Glutamatergic neuron (in vitro differentiated cells): ENCODE results near the gene PSIP1. TPM values are rescaled to one million over a fixed set of nuclear protein-coding genes. Genes with fewer than 3 reads are reported as not detected.

Experiments
- DNase-seq: peaks from one replicate; pipeline ENCODE4 v3.0.0; 2022
- H3K27ac Mint-ChIP-seq: one replicate; pipeline ENCODE4 v1.8.0; 2020; ENCODE audit warnings: mild to moderate bottlenecking, mixed read lengths, inconsistent platforms; ENCODE audit not compliant: unreplicated experiment
- H3K27me3 Mint-ChIP-seq: one replicate; pipeline ENCODE4 v1.8.0; 2020; ENCODE audit warnings: mild to moderate bottlenecking, moderate library complexity, mixed read lengths, inconsistent platforms; ENCODE audit not compliant: unreplicated experiment
- H3K36me3 Mint-ChIP-seq: one replicate; pipeline ENCODE4 v1.8.0; 2020; ENCODE audit warnings: mild to moderate bottlenecking, mixed read lengths, inconsistent platforms; ENCODE audit not compliant: unreplicated experiment
- H3K4me1 Mint-ChIP-seq: one replicate; pipeline ENCODE4 v1.8.0; 2020; ENCODE audit warnings: mild to moderate bottlenecking, low read depth, mixed read lengths, inconsistent platforms; ENCODE audit not compliant: unreplicated experiment
- H3K4me3 Mint-ChIP-seq: one replicate; pipeline ENCODE4 v1.8.0; 2020; ENCODE audit warnings: mild to moderate bottlenecking, mixed read lengths, inconsistent platforms; ENCODE audit not compliant: unreplicated experiment
- H3K9me3 Mint-ChIP-seq: one replicate; pipeline ENCODE4 v1.8.0; 2020; ENCODE audit warnings: mild to moderate bottlenecking, moderate library complexity, mixed read lengths, inconsistent platforms; ENCODE audit not compliant: unreplicated experiment
- CTCF ChIP-seq: fragments of 200-600 bp; sonication (generic); IDR thresholded peaks from one replicate; pipeline ENCODE4 v1.5.0; 2021; ENCODE audit not compliant: partially characterized antibody, unreplicated experiment
- total RNA-seq: library from RNA; stranded (reverse); fragmentation: NEBNext Ultra II Directional; extraction: Animal tissue kit (Norgen Biotek cat#: 25700); gene quantifications from one replicate; pipeline ENCODE4 v1.2.1, GENCODE V29; 2021; ENCODE audit not compliant: unreplicated experiment

The PSIP1 gene
- total RNA-seq, 1 donor from 2014 or later, result 114 TPM

GRCh38 chr9:15475923-15476536, 34.7 kb downstream of the PSIP1 start:
- H3K36me3 Mint-ChIP-seq, result no peaks in the 10 kb centered on the region
- no peak overlapping the region for H3K27ac Mint-ChIP-seq
- TF ChIP-seq CTCF, result no peak
- H3K4me3 Mint-ChIP-seq, result no peak overlapping the region
- H3K4me1 Mint-ChIP-seq, result peaks cover 4% of the 10 kb centered on the region
- no peak for DNase-seq
- peaks cover 1% of the 10 kb centered on the region for H3K27me3 Mint-ChIP-seq
- H3K9me3 Mint-ChIP-seq, result no peaks in the 10 kb centered on the region

GRCh38 chr9:15469862-15470261, 40.9 kb downstream of the PSIP1 start:
- H3K27me3 Mint-ChIP-seq, result peaks cover 1% of the 10 kb centered on the region
- H3K4me1 Mint-ChIP-seq, result peaks cover 5% of the 10 kb centered on the region
- H3K9me3 Mint-ChIP-seq, result no peaks in the 10 kb centered on the region
- TF ChIP-seq CTCF, result no peak
- H3K36me3 Mint-ChIP-seq, result no peaks in the 10 kb centered on the region
- H3K27ac Mint-ChIP-seq, result peak overlapping the region; percentile 43
- DNase-seq, result no peak
- no peak overlapping the region for H3K4me3 Mint-ChIP-seq

- no peak overlapping the region for H3K4me3 Mint-ChIP-seq
- H3K4me1 Mint-ChIP-seq, result peaks cover 5% of the 10 kb centered on the region
- no peak for TF ChIP-seq CTCF
- no peak for DNase-seq
- no peaks in the 10 kb centered on the region for H3K9me3 Mint-ChIP-seq
- peaks cover 1% of the 10 kb centered on the region for H3K27me3 Mint-ChIP-seq
- peak overlapping the region; percentile 66 for H3K27ac Mint-ChIP-seq
- H3K36me3 Mint-ChIP-seq, result no peaks in the 10 kb centered on the region
Observed at GRCh38 chr9:15469406-15469805, 41.4 kb downstream of the PSIP1 start.

- no peaks in the 10 kb centered on the region for H3K36me3 Mint-ChIP-seq
- no peak for TF ChIP-seq CTCF
- H3K27ac Mint-ChIP-seq, result no peak overlapping the region
- H3K4me1 Mint-ChIP-seq, result peaks cover 5% of the 10 kb centered on the region
- H3K27me3 Mint-ChIP-seq, result peaks cover 1% of the 10 kb centered on the region
- H3K9me3 Mint-ChIP-seq, result no peaks in the 10 kb centered on the region
- no peak for DNase-seq
- H3K4me3 Mint-ChIP-seq, result no peak overlapping the region
Observed at GRCh38 chr9:15468145-15468544, 42.6 kb downstream of the PSIP1 start.

GRCh38 chr9:15461601-15462000, 49.2 kb downstream of the PSIP1 start:
- H3K4me1 Mint-ChIP-seq, result no peaks in the 10 kb centered on the region
- H3K27me3 Mint-ChIP-seq, result no peaks in the 10 kb centered on the region
- TF ChIP-seq CTCF, result no peak
- H3K27ac Mint-ChIP-seq, result no peak overlapping the region
- no peak for DNase-seq
- H3K9me3 Mint-ChIP-seq, result no peaks in the 10 kb centered on the region
- no peak overlapping the region for H3K4me3 Mint-ChIP-seq
- H3K36me3 Mint-ChIP-seq, result no peaks in the 10 kb centered on the region
